GM12878 (cell line): ENCODE measurements around the gene DUXB. TPM values are rescaled to one million over a fixed set of nuclear protein-coding genes. Genes with fewer than 3 reads are reported as not detected.

Experiments used
- BCL3 ChIP-seq: IDR thresholded peaks from 2 replicates; pipeline ENCODE4 v1.6.1; 2011; ENCODE audit warnings: borderline replicate concordance, low read depth, mild to moderate bottlenecking, moderate library complexity, low read length; ENCODE audit not compliant: insufficient read depth, poor library complexity, severe bottlenecking
- BCLAF1 ChIP-seq: fragments of 450-650 bp; IDR thresholded peaks from 2 replicates; pipeline ENCODE4 v1.6.1; 2017; ENCODE audit warnings: antibody characterized with exemption, mild to moderate bottlenecking, moderate library complexity
- BMI1 ChIP-seq: fragments of 450-650 bp; IDR thresholded peaks from 2 replicates; pipeline ENCODE4 v1.6.1; 2016; ENCODE audit warnings: mild to moderate bottlenecking, moderate library complexity, borderline replicate concordance
- E2F8 ChIP-seq: fragments of 450-650 bp; IDR thresholded peaks from 2 replicates; pipeline ENCODE4 v1.6.1; 2018; ENCODE audit warnings: mild to moderate bottlenecking, low read depth, moderate library complexity; ENCODE audit not compliant: partially characterized antibody
- PBX3 ChIP-seq: IDR thresholded peaks from 2 replicates; pipeline ENCODE4 v1.6.1; 2011; ENCODE audit warnings: mild to moderate bottlenecking, low read depth, low read length, moderate library complexity; ENCODE audit not compliant: insufficient replicate concordance
- SREBF2 ChIP-seq: IDR thresholded peaks from 2 replicates; pipeline ENCODE4 v1.6.1; 2012; ENCODE audit warnings: mild to moderate bottlenecking, low read length
- polyA plus RNA-seq, 11 experiments: library from polyadenylated mRNA; depleted of rRNA in 4 of 11; unstranded in 6 of 11; stranded (reverse) in 5 of 11; fragments of >200 nt; fragmentation: Nextera tagmentation in 4 of 11; fragmentation: Illumina TruSeq in 1 of 11; extraction: Ambion mirVana in 4 of 11; extraction: Trizol in 1 of 11; gene quantifications; 1 replicate in 1 of 11; 2 replicates in 10 of 11; pipeline versions ENCODE4 v1.2.1 to v1.2.3, GENCODE V29; 2011 to 2016; ENCODE audit warnings: inconsistent platforms in 2 of 11, missing spikeins in 2 of 11, low read depth in 1 of 11
- total RNA-seq, 4 experiments: library from RNA; depleted of rRNA in 3 of 4; stranded (reverse); fragments of >200 nt in 3 of 4; fragmentation: Illumina TruSeq in 1 of 4; extraction: Trizol in 1 of 4; gene quantifications; 2 replicates each; pipeline versions ENCODE4 v1.2.1 to v1.2.3, GENCODE V29; 2013 to 2021

Gene DUXB
- total and polyA plus RNA-seq, 10 of the 15 experiments (the other 5 are each of a cell fraction or from before 2014, with no cell fraction given): 0.05 TPM; not detected in 9

- no peak for TF ChIP-seq PBX3
- no peak for TF ChIP-seq SREBF2
- no peak for TF ChIP-seq BMI1
- TF ChIP-seq BCL3: no peak
- no peak for TF ChIP-seq BCLAF1
- TF ChIP-seq E2F8: no peak
Observed at GRCh38 chr16:75732871-75733270, 31.6 kb upstream of the DUXB start (continued).
